PC-9 (cell line): Measurements from ENCODE around the gene HOXC4.

Experiments
- CTCF ChIP-seq: fragments of 200-600 bp; sonication (generic); conservative IDR thresholded peaks from 2 replicates; pipeline ENCODE4 v1.6.1; 2017; ENCODE audit warnings: mixed run types, antibody characterized with exemption, mild to moderate bottlenecking, moderate library complexity
- EZH2 ChIP-seq: fragments of 200-600 bp; sonication (generic); IDR thresholded peaks from 2 replicates; pipeline ENCODE4 v1.8.0; 2017; ENCODE audit warnings: antibody characterized with exemption, low read depth

- TF ChIP-seq CTCF (peak; percentile 98), EZH2 (no peak)
Observed at GRCh38 chr12:54032627-54033100, 21.0 kb upstream of the HOXC4 start, which contains the start of gene HOXC5.
